Epidermal melanocyte (primary cell): ENCODE results near the gene ZNF594.
"Not testable (repeated sequence)": the region's sequence is repeated elsewhere in the genome, so short reads cannot be mapped to it uniquely, and the experiment has no call there.

Source experiments
- DNase-seq: peaks from one replicate; pipeline ENCODE4 v3.0.0; 2011; ENCODE audit warnings: low spot score; ENCODE audit not compliant: insufficient read length

ZNF594 gene

DNA sequence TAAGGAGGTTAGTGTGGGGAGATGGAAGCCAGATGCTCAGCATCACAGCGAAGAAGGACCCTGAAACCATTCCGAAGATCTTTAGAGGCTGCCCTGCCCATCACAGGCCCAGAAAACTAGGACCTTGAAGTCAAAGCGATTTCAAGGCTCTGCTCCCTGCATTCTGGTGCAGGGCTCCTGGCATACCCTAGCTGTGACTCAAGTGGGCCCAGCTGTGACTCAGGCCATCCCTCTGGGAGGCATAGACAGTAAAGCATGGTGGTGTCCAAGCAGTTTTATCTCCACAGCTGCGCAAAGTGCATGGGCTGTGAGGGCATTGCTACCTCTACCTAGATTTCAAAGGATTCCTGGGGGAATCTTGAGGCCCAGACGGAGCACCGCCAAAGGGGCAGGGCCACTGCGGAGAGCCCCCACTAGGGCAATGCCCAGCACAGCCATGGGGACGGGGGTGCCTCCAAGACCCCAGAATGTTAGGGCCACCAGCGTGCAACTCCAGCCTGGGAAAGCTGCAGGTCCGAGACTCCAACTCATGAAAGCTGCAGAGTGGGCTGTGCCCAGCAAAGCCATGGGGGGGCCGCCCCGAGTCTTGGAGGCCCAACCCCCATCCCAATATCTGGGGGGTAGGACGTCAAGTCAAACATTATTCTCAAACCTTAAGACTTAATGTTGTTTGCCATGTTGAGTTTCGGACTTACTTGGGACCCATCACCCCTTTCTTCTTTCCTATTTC is 11.7 kb upstream of the ZNF594 start:
- no peak for DNase-seq

- DNase-seq = no peak
Measured at GRCh38 chr17:5201011-5201410, 9.3 kb upstream of the ZNF594 start.

GRCh38 chr17:5200360-5200759 is 8.7 kb upstream of the ZNF594 start:
- no peak for DNase-seq

- DNase-seq = no peak
Measured at GRCh38 chr17:5198472-5198871, 6.8 kb upstream of the ZNF594 start.

DNA sequence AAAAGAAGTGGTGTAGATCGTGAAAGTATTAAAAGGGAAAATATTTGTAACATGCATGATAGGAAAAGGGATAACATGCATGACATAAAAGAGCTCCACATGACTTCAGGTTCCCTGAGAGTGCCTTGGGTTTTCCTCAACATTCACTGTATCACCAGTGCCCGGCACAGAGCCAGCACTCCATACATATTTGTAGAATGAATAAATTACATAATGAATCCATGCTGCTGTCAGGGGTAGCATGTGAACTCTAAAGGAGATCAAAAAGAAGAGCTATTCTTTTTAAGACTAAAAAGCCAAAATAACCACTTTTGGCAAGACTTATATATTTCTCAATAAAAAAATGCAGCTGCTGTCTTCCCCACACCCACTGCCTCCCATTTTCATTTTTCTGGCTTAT is 2.7 kb upstream of the ZNF594 start:
- DNase-seq = no peak

GRCh38 chr17:5184288-5184687 is 7.4 kb downstream of the ZNF594 start:
- no peak for DNase-seq

DNA sequence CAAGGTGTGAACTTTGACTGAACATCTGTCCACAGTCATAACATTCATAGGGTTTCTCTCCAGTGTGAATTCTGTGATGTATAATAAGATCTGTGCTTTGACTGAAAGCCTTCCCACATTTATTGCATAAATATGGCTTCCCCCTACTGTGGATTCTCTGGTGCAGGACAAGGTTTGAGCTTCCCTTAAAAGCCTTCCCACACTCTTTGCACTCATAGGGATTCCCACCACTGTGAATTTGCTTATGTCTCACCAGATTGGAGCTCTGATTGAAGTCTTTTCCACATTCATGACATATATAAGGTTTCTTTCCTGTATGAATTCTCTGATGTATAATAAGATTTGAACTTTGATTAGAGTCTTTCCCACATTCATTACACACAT is 8.3 kb downstream of the ZNF594 start:
- no peak for DNase-seq

DNA sequence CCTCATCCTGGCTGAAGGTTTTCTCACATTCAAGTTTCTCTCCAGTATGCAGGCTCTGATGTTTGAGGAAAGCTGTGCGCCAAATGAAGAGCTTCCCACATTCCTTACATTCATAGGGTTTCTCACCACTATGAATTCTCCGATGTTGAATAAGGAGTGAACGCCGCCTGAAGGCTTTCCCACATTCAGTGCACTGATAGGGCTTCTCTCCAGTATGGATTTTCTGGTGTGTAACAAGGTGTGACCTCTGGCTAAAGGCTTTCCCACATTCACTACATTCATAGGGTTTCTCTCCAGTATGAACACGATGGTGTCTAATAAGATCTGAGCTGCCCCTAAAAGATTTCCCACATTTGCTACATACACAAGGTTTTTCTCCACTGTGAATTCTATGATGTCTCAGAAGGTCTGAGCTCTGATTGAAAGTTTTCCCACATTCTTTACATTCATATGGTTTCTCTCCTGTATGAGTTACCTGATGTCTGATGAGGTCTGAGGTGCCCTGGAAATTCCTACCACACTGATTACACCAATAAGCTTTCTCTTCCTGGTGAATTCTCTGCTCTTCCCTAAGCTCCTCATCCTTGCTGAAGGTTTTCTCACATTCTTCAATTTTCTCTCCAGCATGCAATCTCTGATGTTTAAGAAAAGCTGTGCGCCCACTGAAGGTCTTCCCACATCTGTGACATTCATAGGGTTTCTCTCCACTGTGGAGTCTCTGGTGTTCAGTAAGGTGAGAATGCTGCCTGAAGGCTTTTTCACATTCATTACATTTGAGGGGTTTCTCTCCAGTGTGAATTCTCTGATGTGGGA is 8.9 kb downstream of the ZNF594 start:
- DNase-seq = no peak

GRCh38 chr17:5181509-5182305 is 10.0 kb downstream of the ZNF594 start:
- DNase-seq = no peak

GRCh38 chr17:5179003-5179402 is 12.7 kb downstream of the ZNF594 start:
- DNase-seq = no peak

DNA sequence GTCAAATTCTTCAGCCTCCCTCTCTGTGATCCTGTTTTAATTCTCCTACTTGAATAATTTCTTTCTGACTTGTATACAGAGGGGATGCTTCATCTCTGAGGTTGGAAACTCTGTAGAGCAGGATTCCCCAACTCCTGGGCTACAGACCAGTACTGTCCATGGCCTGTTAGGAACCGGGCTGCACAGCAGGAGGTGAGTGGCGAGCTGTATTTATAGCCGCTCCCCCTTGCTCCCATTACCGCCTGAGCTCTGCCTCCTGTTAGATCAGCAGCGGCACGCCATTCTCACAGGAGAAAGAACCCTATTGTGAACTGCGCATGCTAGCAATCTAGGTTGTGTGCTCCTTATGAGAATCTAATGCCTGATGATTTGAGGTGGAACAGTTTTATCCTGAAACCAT is 16.6 kb downstream of the ZNF594 start:
- not testable (repeated sequence) for DNase-seq

- not testable (repeated sequence) for DNase-seq
Measured at GRCh38 chr17:5165791-5166564, 25.7 kb downstream of the ZNF594 start.

- DNase-seq = no peak
Measured at GRCh38 chr17:5164436-5164835, 27.2 kb downstream of the ZNF594 start.

DNA sequence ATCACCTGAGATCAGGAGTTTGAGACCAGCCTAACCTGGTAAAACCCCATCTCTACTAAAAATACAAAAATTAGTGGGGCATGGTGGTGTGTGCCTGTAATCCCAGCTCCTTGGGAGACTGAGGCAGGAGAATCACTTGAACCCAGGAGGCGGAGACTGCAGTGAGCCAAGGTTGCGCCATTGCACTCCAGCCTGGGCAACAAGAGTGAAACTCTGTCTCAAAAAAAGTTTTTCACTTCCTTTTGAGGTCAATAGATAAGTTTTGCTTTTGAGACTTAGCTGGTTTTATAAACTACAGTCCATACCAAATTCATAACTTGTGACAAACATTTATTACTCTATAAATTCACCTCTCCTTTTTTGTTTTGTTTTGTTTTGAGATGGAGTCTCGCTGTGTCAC is 29.9 kb downstream of the ZNF594 start:
- not testable (repeated sequence) for DNase-seq

GRCh38 chr17:5160702-5161101 is 31.0 kb downstream of the ZNF594 start:
- DNase-seq = not testable (repeated sequence)

DNA sequence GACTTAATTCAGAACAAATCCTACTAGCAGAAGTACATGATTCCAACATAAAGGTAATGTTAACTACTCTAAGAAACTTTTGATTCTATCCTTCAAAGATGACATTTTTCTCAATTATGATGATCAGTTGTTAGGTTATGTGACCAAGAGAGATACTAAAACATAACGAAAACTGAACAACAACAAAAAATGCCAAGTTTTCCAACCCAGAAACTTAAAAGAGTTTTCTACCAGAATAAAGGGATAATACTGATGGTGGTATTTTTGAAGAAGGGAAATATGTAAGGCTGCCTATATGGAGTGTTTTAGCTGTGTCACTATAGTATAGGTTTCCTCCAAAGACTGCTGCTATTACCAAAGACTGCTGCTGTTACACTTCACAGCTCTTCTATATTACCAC is 45.5 kb downstream of the ZNF594 start:
- DNase-seq = not testable (repeated sequence)

DNA sequence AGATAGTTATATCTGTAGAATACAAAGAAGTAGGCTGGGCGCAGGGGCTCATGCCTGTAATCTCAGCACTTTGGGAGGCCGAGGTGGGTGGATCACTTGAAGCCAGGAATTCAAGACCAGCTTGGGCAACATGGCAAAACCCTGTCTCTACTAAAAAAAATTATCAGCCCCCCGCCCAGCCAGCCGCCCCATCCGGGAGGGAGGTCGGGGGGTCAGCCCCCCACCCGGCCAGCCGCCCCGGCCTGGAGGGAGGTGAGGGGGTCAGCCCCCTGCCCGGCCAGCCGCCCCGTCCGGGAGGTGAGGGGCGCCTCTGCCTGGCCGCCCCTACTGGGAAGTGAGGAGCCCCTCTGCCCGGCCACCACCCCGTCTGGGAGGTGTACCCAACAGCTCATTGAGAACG is 48.8 kb downstream of the ZNF594 start:
- DNase-seq = not testable (repeated sequence)

- DNase-seq = no peak
Measured at GRCh38 chr17:5139458-5139732, 52.3 kb downstream of the ZNF594 start.

DNA sequence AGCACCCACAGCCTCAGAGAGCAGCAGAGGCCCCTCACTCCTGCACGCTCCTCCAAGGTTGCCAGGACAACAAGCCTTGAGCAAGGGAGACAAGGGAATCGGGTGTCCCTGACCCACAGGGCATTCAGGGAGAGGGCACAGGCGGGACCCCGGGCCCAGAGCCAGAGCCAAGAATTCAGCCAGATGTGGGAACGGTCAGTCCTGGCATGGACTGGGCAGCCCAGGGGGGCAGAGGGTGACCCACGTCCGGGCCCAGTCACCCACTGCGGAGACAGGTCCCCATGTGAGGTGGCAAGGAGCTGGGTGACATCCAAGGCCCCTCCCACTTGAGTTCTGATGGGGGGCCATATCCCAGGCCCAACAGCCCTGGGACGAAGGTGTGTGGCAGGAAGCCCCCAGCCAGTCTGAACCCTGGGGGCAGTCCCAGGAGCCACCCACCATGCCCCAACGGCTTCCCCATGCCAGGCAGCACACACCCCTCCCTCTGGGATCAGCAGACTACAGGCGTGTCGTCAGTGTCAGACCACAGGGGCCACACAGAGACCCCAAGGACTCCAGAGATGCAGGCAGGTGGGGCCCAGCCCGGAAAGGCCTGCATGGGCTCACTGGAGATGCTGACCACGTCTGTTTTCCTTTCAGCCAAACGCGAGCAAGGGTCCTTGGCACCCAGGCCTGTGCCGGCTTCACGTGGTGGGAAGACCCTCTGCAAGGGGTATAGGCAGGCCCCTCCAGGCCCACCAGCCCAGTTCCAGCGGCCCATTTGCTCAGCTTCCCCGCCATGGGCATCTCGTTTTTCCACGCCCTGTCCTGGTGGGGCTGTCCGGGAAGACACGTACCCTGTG is 52.8 kb downstream of the ZNF594 start:
- no peak for DNase-seq

DNA sequence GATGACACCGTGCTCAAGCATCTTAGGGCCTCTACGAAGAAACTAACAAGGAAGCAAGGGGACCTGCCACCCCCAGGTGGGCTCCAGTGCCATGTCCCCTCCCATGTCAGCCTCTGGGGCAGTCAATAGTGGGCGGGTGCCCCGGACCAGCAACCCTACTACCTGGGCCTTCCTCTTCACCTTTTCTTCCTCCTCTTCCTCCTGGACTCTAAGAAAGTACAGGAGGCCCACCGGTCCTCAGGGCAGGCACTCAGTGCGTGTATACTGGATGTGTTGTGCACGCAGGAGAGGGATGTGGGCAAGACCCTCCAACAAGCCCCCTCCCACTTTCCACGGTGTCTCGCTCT is 53.5 kb downstream of the ZNF594 start:
- not testable (repeated sequence) for DNase-seq
